HG03139 (cell line): ENCODE data around the gene HBD.

Source experiments
- ATAC-seq: cut with Tn5 transposase; IDR thresholded peaks from one replicate; pipeline ENCODE4 v1.9.1; 2021; ENCODE audit not compliant: unreplicated experiment

The HBD gene

GRCh38 chr11:5233307-5233706, 976 bp downstream of the HBD start:
- ATAC-seq = no peak

- ATAC-seq = no peak
These were observed 1.5 kb downstream of the HBD start for GRCh38 chr11:5232821-5233220.

- ATAC-seq = no peak
These were observed 2.1 kb downstream of the HBD start for GRCh38 chr11:5232176-5232575.

- no peak for ATAC-seq
These were observed 3.2 kb downstream of the HBD start for GRCh38 chr11:5231111-5231510.

- no peak for ATAC-seq
These were observed 4.0 kb downstream of the HBD start for GRCh38 chr11:5230266-5230665.

- ATAC-seq = no peak
These were observed 4.5 kb downstream of the HBD start for GRCh38 chr11:5229796-5230195.

- ATAC-seq = no peak
These were observed 4.9 kb downstream of the HBD start for GRCh38 chr11:5229356-5229755.

GRCh38 chr11:5228124-5228523, 6.2 kb downstream of the HBD start:
- no peak for ATAC-seq

GRCh38 chr11:5227681-5228080, 6.6 kb downstream of the HBD start:
- ATAC-seq = no peak

- ATAC-seq = no peak
These were observed 7.5 kb downstream of the HBD start, which contains the start of gene HBB for GRCh38 chr11:5226732-5227310. Gene HBB (minus strand): TSS chr11:5227071. CDS start chr11:5227021, 50 bp downstream.

GRCh38 chr11:5225480-5225871, 8.8 kb downstream of the HBD start:
- ATAC-seq = no peak

GRCh38 chr11:5224538-5225479, 9.5 kb downstream of the HBD start:
- ATAC-seq = no peak

- ATAC-seq = no peak
These were observed 10.6 kb downstream of the HBD start for GRCh38 chr11:5223686-5224085.

GRCh38 chr11:5223146-5223545, 11.1 kb downstream of the HBD start:
- ATAC-seq = no peak

- no peak for ATAC-seq
These were observed 23.9 kb downstream of the HBD start for GRCh38 chr11:5210376-5210885.

- ATAC-seq = peak; percentile 82
These were observed 29.5 kb downstream of the HBD start for GRCh38 chr11:5204787-5205186.

- no peak for ATAC-seq
These were observed 30.9 kb downstream of the HBD start for GRCh38 chr11:5203366-5203765.

GRCh38 chr11:5200582-5200981, 33.7 kb downstream of the HBD start, which contains the start of gene OR51V1:
Gene OR51V1 (minus strand): TSS chr11:5200682. CDS start chr11:5200682, 0 bp downstream.
- no peak for ATAC-seq

GRCh38 chr11:5198285-5198684, 36.0 kb downstream of the HBD start:
- ATAC-seq = no peak

- no peak for ATAC-seq
These were observed 36.7 kb downstream of the HBD start for GRCh38 chr11:5197536-5197935.

- ATAC-seq = no peak
These were observed 37.6 kb downstream of the HBD start for GRCh38 chr11:5196731-5197130.

- no peak for ATAC-seq
These were observed 38.2 kb downstream of the HBD start for GRCh38 chr11:5196067-5196466.
